AG04450 (cell line): ENCODE results near the gene GAL3ST3. TPM values are rescaled to one million over a fixed set of nuclear protein-coding genes. Genes with fewer than 3 reads are reported as not detected.
A peak's percentile ranks its signal among the peaks of the same experiment; 100 is the strongest.
"Not testable (repeated sequence)": the region's sequence is repeated elsewhere in the genome, so short reads cannot be mapped to it uniquely, and the experiment has no call there.

Source experiments
- CTCF ChIA-PET: fragments of 300-600, 350-600 bp; formaldehyde crosslinking; extraction: SDS; loops from one replicate; lab custom pipeline; 2022; ENCODE audit warnings: antibody characterized with exemption, inconsistent platforms; lab: Charles Lee
- POLR2A ChIA-PET: fragments of 350-600 bp; formaldehyde crosslinking; extraction: SDS; loops from one replicate; lab custom pipeline; 2021; ENCODE audit warnings: antibody characterized with exemption, inconsistent platforms; lab: Yijun Ruan, JAX
- DNase-seq: peaks from one replicate; pipeline ENCODE4 v3.0.0-alpha.2; 2011; ENCODE audit warnings: low read depth, low spot score
- H3K27ac ChIP-seq: one replicate; pipeline ENCODE4 v1.5.1; 2012; ENCODE audit warnings: low read depth, low read length, control low read depth
- H3K27me3 ChIP-seq: one replicate; pipeline ENCODE4 v1.6.0; 2012; ENCODE audit warnings: low read length; ENCODE audit not compliant: control insufficient read depth, insufficient read depth
- H3K4me3 ChIP-seq: 2 replicates; pipeline ENCODE4 v1.5.1; 2011; ENCODE audit warnings: mild to moderate bottlenecking, low read depth, low read length, control low read depth
- H3K9me3 ChIP-seq: 2 replicates; pipeline ENCODE4 v1.5.1; 2012; ENCODE audit warnings: low read length; ENCODE audit not compliant: control insufficient read depth, insufficient read depth
- CTCF ChIP-seq: IDR thresholded peaks from 2 replicates; pipeline ENCODE4 v1.5.1; 2011; ENCODE audit warnings: low read depth, low read length, control low read depth, inconsistent platforms
- polyA minus RNA-seq: library from RNA; depleted of rRNA, polyadenylated mRNA; stranded (reverse); fragments of >200 nt; gene quantifications from 2 replicates; pipeline ENCODE4 v1.2.3, GENCODE V29; 2011; rRNA and poly(A)+ RNA removed
- polyA plus RNA-seq: library from polyadenylated mRNA; depleted of rRNA; stranded (reverse); fragments of >200 nt; gene quantifications from 2 replicates; pipeline ENCODE4 v1.2.3, GENCODE V29; 2011; rRNA removed

The GAL3ST3 gene
- polyA plus RNA-seq (0.09 and 0.11 TPM in 2 replicates), polyA minus RNA-seq (not detected in 2 replicates)

- no peak for TF ChIP-seq CTCF
- no peak for DNase-seq
- ChIA-PET POLR2A (no interaction called here), CTCF (interaction anchor here (0.6 to 7.0 kb wide), 3 partner anchors 19 to 161 kb away, joined by 7 to 35 read pairs (median 7); partner anchors contain the start of gene FIBP)
- H3K27ac ChIP-seq: no peak within 1 kb of the TSS
- H3K9me3 ChIP-seq: peaks cover 4% of the 10 kb centered on the region; the same call in 1 of the 2 replicates
- peaks cover 9% of the 10 kb centered on the region for H3K27me3 ChIP-seq
- H3K4me3 ChIP-seq: peak within 1 kb of the TSS; percentile 35
Measured at GRCh38 chr11:66048547-66049323, at the start of gene GAL3ST3. GAL3ST3 (minus strand) TSS chr11:66049161; CDS start chr11:66045415, 3,746 bp downstream.

- H3K27ac ChIP-seq, POLR2A ChIA-PET, CTCF ChIA-PET: not testable (repeated sequence)
Measured at GRCh38 chr11:66092125-66092524, 43.2 kb upstream of the GAL3ST3 start.

GRCh38 chr11:66090288-66090687, 41.3 kb upstream of the GAL3ST3 start:
- Histone ChIP-seq H3K4me3 (no peak overlapping the region), H3K27ac (no peak overlapping the region), H3K9me3 (no peaks in the 10 kb centered on the region), H3K27me3 (no peaks in the 10 kb centered on the region)
- TF ChIP-seq CTCF: no peak
- POLR2A ChIA-PET: no interaction called here
- CTCF ChIA-PET: no interaction called here
- no peak for DNase-seq

More at GRCh38 chr11:66092125-66092524, 43.2 kb upstream of the GAL3ST3 start:
- H3K9me3 ChIP-seq, H3K4me3 ChIP-seq, H3K27me3 ChIP-seq, DNase-seq: not testable (repeated sequence)

- H3K27me3 ChIP-seq: no peaks in the 10 kb centered on the region
- TF ChIP-seq CTCF: no peak
- no peak for DNase-seq
- H3K9me3 ChIP-seq: no peaks in the 10 kb centered on the region
- H3K27ac ChIP-seq: no peak overlapping the region
- POLR2A ChIA-PET: no interaction called here
- H3K4me3 ChIP-seq: no peak overlapping the region
- CTCF ChIA-PET: interaction anchor here (0.7 kb wide), 1 partner anchor 36 kb away, joined by 4 read pairs; no protein-coding TSS in a partner anchor
Measured at GRCh38 chr11:66089067-66089466, 40.1 kb upstream of the GAL3ST3 start.

GRCh38 chr11:66087148-66087908, 38.4 kb upstream of the GAL3ST3 start:
- H3K27me3 ChIP-seq: no peaks in the 10 kb centered on the region
- POLR2A ChIA-PET: no interaction called here
- DNase-seq: no peak
- no peak overlapping the region for H3K27ac ChIP-seq
- H3K4me3 ChIP-seq: no peak overlapping the region
- no peaks in the 10 kb centered on the region for H3K9me3 ChIP-seq
- TF ChIP-seq CTCF: no peak
- CTCF ChIA-PET: interaction anchor here (0.7 to 1.0 kb wide), 2 partner anchors 14 to 135 kb away, joined by 3 read pairs; no protein-coding TSS in a partner anchor
